ENCODE data around the gene DCC.
"Not testable (repeated sequence)": the region's sequence is repeated elsewhere in the genome, so short reads cannot be mapped to it uniquely, and the experiment has no call there.

Gene DCC

DNA sequence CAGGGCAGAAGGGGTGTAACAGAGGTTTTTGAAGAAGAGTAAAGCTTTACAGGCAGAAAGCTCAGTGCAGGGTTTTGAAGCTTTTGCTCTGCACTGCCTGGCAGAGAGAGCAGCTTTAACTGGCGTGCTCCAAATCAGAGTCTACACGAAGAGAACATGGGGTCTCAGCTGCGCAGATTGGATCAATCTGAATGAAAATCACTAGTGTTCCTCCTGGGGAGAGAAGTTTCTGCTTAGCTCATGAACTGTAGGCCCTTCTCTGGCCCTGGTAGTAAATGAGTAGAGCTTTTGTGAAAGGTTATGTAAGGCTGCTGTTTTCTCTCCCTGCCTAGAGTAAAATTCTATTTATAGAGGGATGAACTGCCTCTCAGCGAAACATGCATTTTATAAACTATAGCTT lies 13.6 kb downstream of the DCC start:
- no peak for DNase-seq

DNA sequence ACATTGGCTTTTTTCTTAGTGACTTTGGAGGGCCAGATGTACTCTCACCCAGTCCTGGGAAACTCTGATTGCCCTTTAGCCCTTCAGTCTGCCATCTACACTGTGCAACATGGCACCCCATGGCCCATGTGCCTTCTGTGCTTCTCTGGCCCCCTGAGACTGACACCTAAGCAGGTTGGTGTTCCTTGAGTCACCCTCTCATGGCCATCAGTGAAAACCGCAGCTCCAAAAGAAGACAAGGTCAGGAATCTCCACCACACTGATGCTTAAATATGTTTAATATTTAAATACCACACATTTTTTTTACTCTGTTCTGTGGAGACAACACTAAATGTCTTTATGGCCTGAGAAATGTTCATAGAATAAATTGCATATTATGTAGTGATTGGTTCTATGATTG lies 23.9 kb downstream of the DCC start:
- no peak for DNase-seq

DNA sequence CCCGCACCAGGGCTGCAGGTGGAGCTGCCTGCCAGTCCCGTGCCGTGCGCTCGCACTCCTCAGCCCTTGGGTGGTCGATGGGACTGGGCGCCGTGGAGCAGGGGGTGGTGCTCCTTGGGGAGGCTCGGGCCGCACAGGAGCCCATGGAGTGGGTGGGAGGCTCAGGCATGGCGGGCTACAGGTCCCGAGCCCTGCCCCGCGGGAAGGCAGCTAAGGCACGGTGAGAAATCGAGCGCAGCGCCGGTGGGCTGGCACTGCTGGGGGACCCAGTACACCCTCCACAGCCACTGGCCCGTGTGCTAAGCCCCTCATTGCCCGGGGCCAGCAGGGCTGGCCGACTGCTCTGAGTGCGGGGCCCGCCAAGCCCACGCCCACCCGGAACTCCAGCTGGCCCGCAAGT lies 26.9 kb downstream of the DCC start:
- not testable (repeated sequence) for DNase-seq

- no peak for DNase-seq
These were observed 28.2 kb downstream of the DCC start for GRCh38 chr18:52367953-52368742.

- no peak for DNase-seq
These were observed 30.8 kb downstream of the DCC start for GRCh38 chr18:52370841-52371240.

DNA sequence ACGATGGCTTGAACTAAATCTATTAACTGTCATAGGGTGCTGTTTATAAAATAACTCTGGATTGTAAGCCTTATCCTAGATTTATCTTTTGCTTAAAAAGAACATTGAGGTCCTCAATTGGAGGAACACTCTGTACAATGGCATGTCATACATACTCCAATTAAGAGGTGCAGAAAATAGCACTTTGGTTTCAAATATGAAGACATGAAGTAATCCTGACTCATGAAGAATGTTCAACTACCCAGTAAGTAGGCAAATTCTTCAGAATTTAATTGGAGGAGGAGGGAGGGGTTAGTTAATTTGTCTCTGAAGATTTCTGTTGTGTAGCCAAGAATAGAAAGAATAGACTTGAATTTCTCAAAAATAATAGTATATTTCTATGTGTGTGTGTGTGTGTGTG lies 36.1 kb downstream of the DCC start:
- DNase-seq, result no peak

- no peak for DNase-seq
These were observed 37.1 kb downstream of the DCC start for GRCh38 chr18:52377094-52377493.

- no peak for DNase-seq
These were observed 46.3 kb downstream of the DCC start for GRCh38 chr18:52386306-52386705.

DNA sequence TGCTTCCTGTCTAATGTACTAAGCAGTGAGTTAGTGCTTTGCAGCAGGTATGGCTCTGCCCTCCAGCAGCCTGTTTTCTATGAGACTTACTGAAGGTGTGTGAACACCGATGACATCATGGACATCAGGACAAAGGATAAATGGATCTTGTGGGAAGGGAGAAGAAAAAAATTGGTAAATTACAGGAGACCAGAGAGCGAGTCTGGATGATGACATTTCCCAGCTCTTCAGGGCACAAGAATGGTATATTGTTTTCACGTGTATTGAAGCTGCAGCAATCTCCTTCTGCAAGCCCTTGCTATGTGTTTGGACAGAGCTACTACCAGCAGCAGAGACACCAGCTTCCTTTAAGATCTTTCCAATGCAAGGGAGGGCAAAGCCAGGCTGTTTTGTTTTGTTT lies 47.2 kb downstream of the DCC start:
- no peak for DNase-seq

- DNase-seq, result no peak
These were observed 52.0 kb downstream of the DCC start for GRCh38 chr18:52391810-52392559.

GRCh38 chr18:52394602-52395001 lies 54.6 kb downstream of the DCC start:
- no peak for DNase-seq

GRCh38 chr18:52395146-52395852 lies 55.3 kb downstream of the DCC start:
- no peak for DNase-seq

DNA sequence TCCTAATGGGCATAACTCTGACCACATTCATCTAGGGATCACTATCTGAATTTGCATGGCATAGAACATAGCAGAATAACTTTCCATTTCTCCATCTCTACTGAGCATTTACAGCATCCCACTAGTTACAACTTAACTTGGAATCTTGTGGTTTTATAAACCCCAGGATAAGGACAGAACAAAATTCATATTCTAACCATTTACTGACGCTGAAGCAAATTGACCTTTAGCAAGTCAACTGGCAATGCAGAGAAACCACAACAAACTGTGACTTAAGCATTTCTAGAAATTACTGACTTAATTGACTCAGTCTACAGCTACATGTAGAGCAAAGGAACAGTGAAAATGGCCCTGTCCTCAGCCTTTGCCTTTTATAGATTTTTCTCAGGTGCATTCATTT lies 61.2 kb downstream of the DCC start:
- no peak for DNase-seq

DNA sequence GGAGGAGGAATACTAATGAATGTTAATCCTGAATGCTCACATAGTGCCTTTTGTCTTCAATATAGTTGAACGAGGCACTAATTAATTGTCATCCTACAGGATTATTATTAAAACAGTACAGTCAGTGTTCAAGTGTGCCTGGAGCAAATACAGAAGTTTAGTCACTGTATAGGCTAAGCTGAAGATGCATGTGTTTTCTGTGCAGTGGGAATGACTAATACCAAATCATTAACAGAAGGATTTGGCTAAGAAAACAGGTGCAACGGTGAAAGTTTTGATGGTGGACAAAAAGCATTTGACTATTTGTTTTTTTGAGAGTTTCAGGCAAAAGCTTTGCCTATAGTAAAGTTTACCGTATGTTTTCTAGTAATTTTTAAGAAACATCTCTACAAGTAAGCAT lies 62.8 kb downstream of the DCC start:
- no peak for DNase-seq

DNA sequence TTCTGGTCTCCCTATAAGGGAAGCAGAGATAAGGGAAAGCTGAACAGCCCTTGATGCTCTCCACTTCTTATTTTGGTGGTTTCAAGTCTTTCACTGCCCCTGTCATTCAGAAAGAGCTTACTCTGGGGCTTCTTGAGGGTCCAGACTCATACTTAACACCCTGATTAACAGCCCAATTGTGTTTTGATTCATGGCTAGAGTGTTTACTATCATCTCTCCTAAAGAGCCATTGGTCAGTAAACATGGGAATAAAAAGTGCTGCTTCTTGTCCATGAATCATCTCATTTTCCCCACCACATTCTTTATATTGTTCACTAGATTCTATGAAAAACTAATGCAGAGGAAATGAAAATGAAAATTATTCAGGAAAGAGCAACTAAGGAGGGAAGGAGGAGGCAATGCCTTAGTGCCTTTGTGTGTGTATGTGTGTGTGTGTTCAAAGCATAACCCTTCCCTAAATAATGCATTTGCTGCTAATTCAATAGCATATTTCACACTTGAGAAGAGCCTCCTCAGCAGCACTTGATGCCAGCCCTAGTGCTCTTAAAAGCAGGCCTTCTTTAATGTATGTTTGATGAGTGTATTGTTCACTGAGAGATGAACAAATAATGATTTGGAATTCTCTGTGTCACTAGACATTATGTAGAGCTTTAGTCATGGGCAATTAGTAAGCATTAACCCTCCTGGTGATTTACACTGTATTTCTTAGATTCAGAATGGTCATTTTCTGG lies 63.5 kb downstream of the DCC start:
- no peak for DNase-seq

DNA sequence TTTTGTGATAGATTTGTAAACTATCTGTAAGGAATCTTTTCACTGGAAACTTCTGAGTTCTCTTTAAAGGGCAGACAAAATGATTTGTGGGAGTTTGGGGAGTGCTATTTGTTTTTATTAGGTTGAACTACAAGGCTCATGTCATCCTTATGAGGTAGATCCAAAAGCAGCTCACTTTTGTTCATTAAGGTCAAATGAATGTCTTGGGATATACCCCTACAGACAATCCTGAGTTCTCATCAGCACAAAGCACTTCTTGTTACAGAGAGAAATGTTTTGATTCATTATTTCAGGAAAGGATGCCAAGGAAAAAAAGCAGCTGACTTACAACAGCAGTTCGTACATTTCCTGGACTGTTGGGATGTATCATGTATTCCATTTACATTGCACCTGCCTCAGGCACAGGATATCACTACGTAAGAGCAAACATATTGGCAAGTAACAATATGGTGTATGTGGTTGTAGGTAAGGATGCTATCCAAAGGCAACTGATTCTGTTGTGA lies 68.9 kb downstream of the DCC start:
- no peak for DNase-seq

DNA sequence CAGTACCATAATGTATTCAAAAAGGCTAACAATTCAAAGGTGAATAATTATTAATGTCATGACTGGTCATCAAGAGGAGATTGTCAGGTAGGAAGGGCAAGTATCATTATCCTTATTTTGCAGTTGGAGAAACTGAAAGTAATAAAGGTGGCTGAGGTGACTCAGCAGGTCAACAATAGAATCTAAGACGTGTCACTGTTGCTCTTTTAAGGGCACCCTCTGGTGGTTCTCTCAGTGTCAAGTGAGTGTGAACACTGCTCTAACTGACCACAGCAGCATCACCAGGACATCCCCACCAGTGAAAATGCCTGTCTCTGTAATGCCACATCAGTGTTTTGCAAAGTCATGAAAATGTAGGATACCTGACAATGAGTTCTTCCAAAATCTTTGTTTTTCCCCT lies 69.7 kb downstream of the DCC start:
- DNase-seq, result no peak

DNA sequence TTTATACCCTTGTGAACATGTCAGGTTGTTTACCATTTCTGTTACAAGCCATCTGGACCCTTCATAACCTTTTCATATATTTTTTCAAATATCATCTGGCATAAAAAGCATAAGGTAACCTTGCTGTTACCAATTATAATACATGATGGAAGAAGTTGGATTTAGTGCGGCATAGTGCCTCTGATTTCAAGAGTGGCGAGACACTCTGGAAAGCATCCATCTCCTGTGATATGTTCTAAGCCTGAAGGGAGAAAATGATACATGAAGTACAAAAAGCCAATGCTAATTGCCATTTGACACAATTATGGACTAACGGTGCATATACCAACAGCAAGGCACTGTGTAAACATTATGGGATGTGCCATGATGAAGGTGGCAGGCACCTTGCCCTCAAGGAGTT lies 75.1 kb downstream of the DCC start:
- DNase-seq, result no peak

DNA sequence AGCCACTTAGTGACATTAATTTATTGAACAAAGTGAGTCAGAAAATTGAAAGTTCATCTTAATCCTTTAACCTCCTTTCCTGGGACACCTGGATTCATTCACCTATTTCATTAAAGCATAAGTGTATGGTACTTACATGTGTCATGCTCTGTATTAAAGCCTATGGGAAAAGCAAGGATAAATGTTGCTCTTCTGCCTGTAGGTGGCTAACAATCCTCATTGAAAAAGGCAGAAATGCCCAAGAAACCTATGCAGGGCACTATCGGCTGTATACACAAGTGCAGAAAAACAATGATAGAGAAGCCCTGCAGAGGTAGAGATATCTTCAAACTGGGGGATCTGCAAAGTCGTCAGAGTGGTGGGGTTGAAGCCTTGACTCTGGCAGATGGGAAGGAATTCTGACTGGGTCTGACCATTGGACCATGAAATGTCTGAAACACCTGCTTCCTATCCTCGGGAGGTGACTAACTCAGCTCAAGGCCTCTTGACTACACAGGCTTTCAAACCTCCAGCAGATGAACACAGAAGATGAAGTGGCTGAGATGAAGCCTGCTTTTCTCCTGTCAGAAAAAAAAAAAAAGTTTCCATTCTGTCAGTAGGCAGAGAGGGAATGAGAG lies 83.1 kb downstream of the DCC start:
- no peak for DNase-seq

- no peak for DNase-seq
These were observed 86.0 kb downstream of the DCC start for GRCh38 chr18:52426041-52426440.

GRCh38 chr18:52426462-52426861 lies 86.5 kb downstream of the DCC start:
- DNase-seq, result no peak

DNA sequence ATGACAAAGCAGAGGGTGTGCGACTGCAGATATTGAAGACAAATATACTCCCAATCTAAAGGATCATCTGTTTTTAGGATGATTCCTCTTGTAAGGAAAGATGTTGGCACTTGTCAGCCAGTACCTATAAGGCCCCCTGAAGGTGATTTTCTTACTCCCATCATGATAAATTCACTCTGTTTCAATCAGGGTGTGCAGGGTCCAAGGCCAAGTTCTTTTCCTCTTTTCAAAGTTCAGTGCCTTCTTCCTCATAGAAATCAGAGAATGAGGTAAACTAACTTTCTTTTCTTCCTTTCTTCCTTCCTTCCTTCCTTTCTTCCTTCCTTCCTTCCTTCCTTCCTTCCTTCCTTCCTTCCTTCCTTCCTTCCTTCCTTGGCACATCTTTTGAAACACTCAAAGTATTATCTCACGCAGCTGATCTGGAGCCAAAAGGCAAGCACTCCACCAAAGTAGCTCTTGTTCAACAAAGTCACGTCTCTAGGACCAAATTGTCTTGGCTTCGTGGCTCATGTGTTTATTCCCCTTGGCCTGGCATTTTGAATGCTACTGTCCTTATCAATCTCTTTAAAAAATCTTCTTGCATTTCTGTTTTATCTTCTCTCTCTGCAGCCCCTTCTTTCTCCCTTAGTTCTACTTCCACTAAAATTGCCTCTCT lies 87.7 kb downstream of the DCC start:
- no peak for DNase-seq

Data from activated T-cell treated with anti-CD3 and anti-CD28 coated beads for 4 hours (primary cell).